ENCODE results near the gene SLC25A21. TPM values are rescaled to one million over a fixed set of nuclear protein-coding genes. Genes with fewer than 3 reads are reported as not detected.

Gene SLC25A21
- total and polyA plus RNA-seq, 2 of the 13 experiments (the other 11 are each of a cell fraction or from before 2014, with no cell fraction given): 1.9 to 2.9 TPM

DNA sequence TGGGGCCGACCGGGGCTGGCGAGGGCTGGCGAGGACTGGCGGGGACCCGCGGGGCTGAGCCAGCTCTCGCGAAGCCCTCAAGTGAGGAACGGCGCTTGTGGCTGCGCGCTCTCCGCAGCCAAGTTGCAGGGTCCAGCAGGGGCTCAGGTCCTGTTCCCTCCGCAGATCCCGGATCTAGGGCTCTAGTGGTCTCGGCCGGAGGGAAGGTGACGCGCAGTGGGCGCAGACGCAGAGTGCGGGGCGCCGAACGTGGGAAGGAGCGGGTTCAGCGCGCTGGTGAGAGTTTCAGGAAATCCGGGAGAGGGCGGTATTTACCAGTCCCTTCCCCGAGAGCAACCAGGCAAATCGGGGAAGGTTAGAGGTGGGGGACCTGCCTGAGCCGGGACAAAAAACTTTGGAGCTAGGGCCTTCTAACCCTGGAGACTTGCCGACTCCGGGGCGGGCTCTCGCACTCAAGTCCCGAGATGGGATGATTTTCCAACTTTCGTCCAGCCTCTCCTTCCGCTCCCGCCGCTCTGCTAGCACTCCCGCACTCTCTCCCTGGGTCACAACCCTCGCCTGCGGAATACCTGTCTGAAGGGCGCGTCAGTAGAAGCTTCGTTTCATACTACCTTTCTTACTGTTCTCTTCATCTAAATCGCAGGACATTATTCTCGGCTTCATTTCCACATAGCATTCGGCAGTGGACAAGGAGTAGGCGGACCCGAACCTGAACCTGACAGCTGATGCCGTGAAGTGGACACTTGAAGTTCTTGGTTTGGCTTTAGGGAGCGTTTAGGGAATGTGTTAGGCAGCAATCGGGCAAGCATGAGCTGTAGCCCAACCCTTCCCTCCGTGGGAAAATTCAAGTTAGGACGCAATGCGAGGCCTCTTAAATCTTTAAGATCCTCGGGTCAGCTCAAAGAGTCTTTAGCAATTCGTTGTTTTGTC is 524.3 kb downstream of the SLC25A21 start (continued):
- TF ChIP-seq, protein P1, sequence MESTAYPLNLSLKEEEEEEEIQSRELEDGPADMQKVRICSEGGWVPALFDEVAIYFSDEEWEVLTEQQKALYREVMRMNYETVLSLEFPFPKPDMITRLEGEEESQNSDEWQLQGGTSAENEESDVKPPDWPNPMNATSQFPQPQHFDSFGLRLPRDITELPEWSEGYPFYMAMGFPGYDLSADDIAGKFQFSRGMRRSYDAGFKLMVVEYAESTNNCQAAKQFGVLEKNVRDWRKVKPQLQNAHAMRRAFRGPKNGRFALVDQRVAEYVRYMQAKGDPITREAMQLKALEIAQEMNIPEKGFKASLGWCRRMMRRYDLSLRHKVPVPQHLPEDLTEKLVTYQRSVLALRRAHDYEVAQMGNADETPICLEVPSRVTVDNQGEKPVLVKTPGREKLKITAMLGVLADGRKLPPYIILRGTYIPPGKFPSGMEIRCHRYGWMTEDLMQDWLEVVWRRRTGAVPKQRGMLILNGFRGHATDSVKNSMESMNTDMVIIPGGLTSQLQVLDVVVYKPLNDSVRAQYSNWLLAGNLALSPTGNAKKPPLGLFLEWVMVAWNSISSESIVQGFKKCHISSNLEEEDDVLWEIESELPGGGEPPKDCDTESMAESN (CRISPR knock-in tag; conservative IDR thresholded peaks at IDR 0.05): peak; percentile 82; the same call in 1 of the 2 replicates
- TF ChIP-seq ZKSCAN5 (CRISPR knock-in tag; IDR thresholded peaks at IDR 0.05) (no peak), PTBP1 (IDR thresholded peaks at IDR 0.05; ENCODE audit: low read depth, low read length, poor library complexity, severe bottlenecking) (no peak), STAT6 (CRISPR knock-in tag; IDR thresholded peaks at IDR 0.05; ENCODE audit: borderline replicate concordance) (no peak), ZNF776 (CRISPR knock-in tag; IDR thresholded peaks at IDR 0.05) (peak; percentile 79; the same call in 1 of the 2 replicates), DDIT3 (CRISPR knock-in tag; IDR thresholded peaks at IDR 0.05) (no peak), SYNCRIP (IDR thresholded peaks at IDR 0.05; ENCODE audit: insufficient read depth, low read depth, low read length) (no peak), ZNF34 (CRISPR knock-in tag; IDR thresholded peaks at IDR 0.05; ENCODE audit: borderline replicate concordance) (no peak), HOXA9 (CRISPR knock-in tag; IDR thresholded peaks at IDR 0.05; ENCODE audit: borderline replicate concordance) (no peak), GTF3A (CRISPR knock-in tag; conservative IDR thresholded peaks at IDR 0.05) (no peak), FOXC1 (CRISPR knock-in tag; IDR thresholded peaks at IDR 0.05; ENCODE audit: borderline replicate concordance) (peak; percentile 87), REL (CRISPR knock-in tag; conservative IDR thresholded peaks at IDR 0.05) (no peak)
- TF ChIP-seq, protein P2, sequence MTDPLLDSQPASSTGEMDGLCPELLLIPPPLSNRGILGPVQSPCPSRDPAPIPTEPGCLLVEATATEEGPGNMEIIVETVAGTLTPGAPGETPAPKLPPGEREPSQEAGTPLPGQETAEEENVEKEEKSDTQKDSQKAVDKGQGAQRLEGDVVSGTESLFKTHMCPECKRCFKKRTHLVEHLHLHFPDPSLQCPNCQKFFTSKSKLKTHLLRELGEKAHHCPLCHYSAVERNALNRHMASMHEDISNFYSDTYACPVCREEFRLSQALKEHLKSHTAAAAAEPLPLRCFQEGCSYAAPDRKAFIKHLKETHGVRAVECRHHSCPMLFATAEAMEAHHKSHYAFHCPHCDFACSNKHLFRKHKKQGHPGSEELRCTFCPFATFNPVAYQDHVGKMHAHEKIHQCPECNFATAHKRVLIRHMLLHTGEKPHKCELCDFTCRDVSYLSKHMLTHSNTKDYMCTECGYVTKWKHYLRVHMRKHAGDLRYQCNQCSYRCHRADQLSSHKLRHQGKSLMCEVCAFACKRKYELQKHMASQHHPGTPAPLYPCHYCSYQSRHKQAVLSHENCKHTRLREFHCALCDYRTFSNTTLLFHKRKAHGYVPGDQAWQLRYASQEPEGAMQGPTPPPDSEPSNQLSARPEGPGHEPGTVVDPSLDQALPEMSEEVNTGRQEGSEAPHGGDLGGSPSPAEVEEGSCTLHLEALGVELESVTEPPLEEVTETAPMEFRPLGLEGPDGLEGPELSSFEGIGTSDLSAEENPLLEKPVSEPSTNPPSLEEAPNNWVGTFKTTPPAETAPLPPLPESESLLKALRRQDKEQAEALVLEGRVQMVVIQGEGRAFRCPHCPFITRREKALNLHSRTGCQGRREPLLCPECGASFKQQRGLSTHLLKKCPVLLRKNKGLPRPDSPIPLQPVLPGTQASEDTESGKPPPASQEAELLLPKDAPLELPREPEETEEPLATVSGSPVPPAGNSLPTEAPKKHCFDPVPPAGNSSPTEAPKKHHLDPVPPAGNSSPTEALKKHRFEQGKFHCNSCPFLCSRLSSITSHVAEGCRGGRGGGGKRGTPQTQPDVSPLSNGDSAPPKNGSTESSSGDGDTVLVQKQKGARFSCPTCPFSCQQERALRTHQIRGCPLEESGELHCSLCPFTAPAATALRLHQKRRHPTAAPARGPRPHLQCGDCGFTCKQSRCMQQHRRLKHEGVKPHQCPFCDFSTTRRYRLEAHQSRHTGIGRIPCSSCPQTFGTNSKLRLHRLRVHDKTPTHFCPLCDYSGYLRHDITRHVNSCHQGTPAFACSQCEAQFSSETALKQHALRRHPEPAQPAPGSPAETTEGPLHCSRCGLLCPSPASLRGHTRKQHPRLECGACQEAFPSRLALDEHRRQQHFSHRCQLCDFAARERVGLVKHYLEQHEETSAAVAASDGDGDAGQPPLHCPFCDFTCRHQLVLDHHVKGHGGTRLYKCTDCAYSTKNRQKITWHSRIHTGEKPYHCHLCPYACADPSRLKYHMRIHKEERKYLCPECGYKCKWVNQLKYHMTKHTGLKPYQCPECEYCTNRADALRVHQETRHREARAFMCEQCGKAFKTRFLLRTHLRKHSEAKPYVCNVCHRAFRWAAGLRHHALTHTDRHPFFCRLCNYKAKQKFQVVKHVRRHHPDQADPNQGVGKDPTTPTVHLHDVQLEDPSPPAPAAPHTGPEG (CRISPR knock-in tag; IDR thresholded peaks at IDR 0.05): no peak
